ENCODE data around the gene TEF.
"Not testable (repeated sequence)": the region's sequence is repeated elsewhere in the genome, so short reads cannot be mapped to it uniquely, and the experiment has no call there.

Gene TEF

GRCh38 chr22:41436322-41437113, 54.8 kb downstream of the TEF start:
- Histone ChIP-seq H3K27me3 (ENCODE audit: insufficient read depth, low read length) (no peaks in the 10 kb centered on the region), H3K36me3 (ENCODE audit: insufficient read depth, low read length) (peaks cover 61% of the 10 kb centered on the region), H3K9me2 (ENCODE audit: low read depth, low read length) (no peaks in the 10 kb centered on the region), H3K4me3 (ENCODE audit: low read depth, low read length, poor library complexity, severe bottlenecking) (no peak overlapping the region), H4K20me1 (ENCODE audit: insufficient read depth, low read length) (no peaks in the 10 kb centered on the region), H3K4me1 (ENCODE audit: insufficient read depth, low read length, severe bottlenecking) (peaks cover 8% of the 10 kb centered on the region), H3K27ac (ENCODE audit: low read depth, low read length, poor library complexity, severe bottlenecking) (no peak overlapping the region), H3K79me2 (ENCODE audit: insufficient read depth, low read length) (no peaks in the 10 kb centered on the region), H2AFZ (ENCODE audit: low read length) (no peak overlapping the region), H3K4me2 (ENCODE audit: low read length) (no peak overlapping the region), H3F3A (ENCODE audit: insufficient read depth, low read length) (no peaks in the 10 kb centered on the region), H3K9me3 (ENCODE audit: low read length) (no peaks in the 10 kb centered on the region), H3K9ac (ENCODE audit: low read length) (no peak overlapping the region)
- TF ChIP-seq CTCF (IDR thresholded peaks at IDR 0.05; ENCODE audit: low read length): no peak
- TF ChIP-seq EZH2 (IDR thresholded peaks at IDR 0.05; ENCODE audit: borderline replicate concordance, low read length): no peak

DNA sequence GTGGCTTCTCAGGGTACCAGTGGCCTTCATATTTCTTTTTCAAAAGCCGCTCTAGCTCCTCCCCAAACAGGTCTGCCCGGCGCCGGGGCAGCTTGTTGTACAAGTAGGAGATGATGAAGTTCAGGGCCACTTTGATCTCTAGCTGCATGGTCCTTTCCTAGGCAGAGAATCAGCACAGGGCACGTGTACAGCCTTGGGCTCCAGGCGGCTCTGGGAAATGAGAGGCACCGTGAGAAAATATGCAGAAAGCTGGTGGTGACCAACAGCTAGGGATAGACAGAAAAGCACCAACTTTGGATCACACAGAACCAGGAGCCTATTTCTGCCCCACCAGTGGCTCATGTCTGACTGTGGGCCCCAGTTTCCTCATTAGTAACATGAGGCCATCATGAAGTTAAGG, 55.5 kb downstream of the TEF start:
- Histone ChIP-seq H3K9me2 (ENCODE audit: low read depth, low read length) (no peaks in the 10 kb centered on the region), H3K27ac (ENCODE audit: low read depth, low read length, poor library complexity, severe bottlenecking) (no peak overlapping the region), H2AFZ (ENCODE audit: low read length) (no peak overlapping the region), H3K79me2 (ENCODE audit: insufficient read depth, low read length) (peaks cover 5% of the 10 kb centered on the region; the same call in 1 of the 2 replicates), H3K4me2 (ENCODE audit: low read length) (no peak overlapping the region), H3K9me3 (ENCODE audit: low read length) (no peaks in the 10 kb centered on the region), H4K20me1 (ENCODE audit: insufficient read depth, low read length) (no peaks in the 10 kb centered on the region), H3K27me3 (ENCODE audit: insufficient read depth, low read length) (no peaks in the 10 kb centered on the region), H3K4me1 (ENCODE audit: insufficient read depth, low read length, severe bottlenecking) (peaks cover 9% of the 10 kb centered on the region), H3K9ac (ENCODE audit: low read length) (no peak overlapping the region), H3K36me3 (ENCODE audit: insufficient read depth, low read length) (peaks cover 56% of the 10 kb centered on the region), H3F3A (ENCODE audit: insufficient read depth, low read length) (no peaks in the 10 kb centered on the region), H3K4me3 (ENCODE audit: low read depth, low read length, poor library complexity, severe bottlenecking) (no peak overlapping the region)
- TF ChIP-seq EZH2 (IDR thresholded peaks at IDR 0.05; ENCODE audit: borderline replicate concordance, low read length) (no peak), CTCF (IDR thresholded peaks at IDR 0.05; ENCODE audit: low read length) (no peak)

DNA sequence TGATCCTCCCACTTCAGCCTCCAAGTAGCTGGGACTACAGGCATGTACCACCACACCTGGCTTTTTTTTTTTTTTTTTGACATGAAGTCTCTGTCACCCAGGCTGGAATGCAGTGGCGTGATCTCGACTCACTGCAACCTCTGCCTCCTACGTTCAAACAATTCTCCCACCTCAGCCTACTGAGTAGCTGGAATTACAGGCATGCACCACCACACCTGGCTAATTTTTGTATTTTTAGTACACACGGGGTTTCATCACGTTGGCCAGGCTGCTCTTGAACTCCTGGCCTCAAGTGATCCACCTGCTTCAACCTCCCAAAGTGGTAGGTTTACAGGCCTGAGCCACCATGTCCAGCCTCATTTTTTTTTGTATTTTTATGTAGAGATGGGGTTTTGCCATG, 58.8 kb downstream of the TEF start:
- not testable (repeated sequence) for H3K4me2 ChIP-seq (ENCODE audit: low read length); H3K27me3 ChIP-seq (ENCODE audit: insufficient read depth, low read length); H3K4me3 ChIP-seq (ENCODE audit: low read depth, low read length, poor library complexity, severe bottlenecking); H4K20me1 ChIP-seq (ENCODE audit: insufficient read depth, low read length); H3K9me2 ChIP-seq (ENCODE audit: low read depth, low read length); H3K9ac ChIP-seq (ENCODE audit: low read length); H2AFZ ChIP-seq (ENCODE audit: low read length); H3F3A ChIP-seq (ENCODE audit: insufficient read depth, low read length); H3K27ac ChIP-seq (ENCODE audit: low read depth, low read length, poor library complexity, severe bottlenecking); H3K9me3 ChIP-seq (ENCODE audit: low read length)
- Histone ChIP-seq H3K4me1 (ENCODE audit: insufficient read depth, low read length, severe bottlenecking) (peaks cover 27% of the 10 kb centered on the region), H3K36me3 (ENCODE audit: insufficient read depth, low read length) (peaks cover 44% of the 10 kb centered on the region), H3K79me2 (ENCODE audit: insufficient read depth, low read length) (peaks cover 28% of the 10 kb centered on the region)
